OCI-LY1 (cell line): ENCODE measurements around the gene CPTP.

Source experiments
- H2AFZ ChIP-seq: fragments of 200-600 bp; sonication (generic), shearing (Covaris generic); 2 replicates; pipeline ENCODE4 v1.6.0; 2014; ENCODE audit warnings: antibody characterized with exemption, mild to moderate bottlenecking, low read length
- H3F3A ChIP-seq: fragments of 200-600 bp; sonication (generic), shearing (Covaris generic); 2 replicates; pipeline ENCODE4 v1.6.0; 2014; ENCODE audit warnings: mild to moderate bottlenecking, antibody characterized with exemption, low read length, moderate library complexity; ENCODE audit not compliant: insufficient read depth
- H3K27ac ChIP-seq: fragments of 200-600 bp; sonication (generic); 2 replicates; pipeline ENCODE4 v1.5.1; 2014; ENCODE audit warnings: low read length, mixed run types, mild to moderate bottlenecking, low read depth; ENCODE audit not compliant: poor library complexity, severe bottlenecking
- H3K27me3 ChIP-seq: fragments of 200-600 bp; sonication (generic); 2 replicates; pipeline ENCODE4 v1.6.0; 2014; ENCODE audit warnings: antibody characterized with exemption, mild to moderate bottlenecking, low read length, moderate library complexity; ENCODE audit not compliant: insufficient read depth
- H3K36me3 ChIP-seq: fragments of 200-600 bp; sonication (generic); 2 replicates; pipeline ENCODE4 v1.6.1; 2014; ENCODE audit warnings: mild to moderate bottlenecking, antibody characterized with exemption, low read length, moderate library complexity, mixed read lengths; ENCODE audit not compliant: insufficient read depth
- H3K4me1 ChIP-seq: fragments of 200-600 bp; sonication (generic); 2 replicates; pipeline ENCODE4 v1.5.1; 2014; ENCODE audit warnings: mild to moderate bottlenecking, low read length, moderate library complexity; ENCODE audit not compliant: insufficient read depth, severe bottlenecking
- H3K4me2 ChIP-seq: fragments of 200-600 bp; sonication (generic), shearing (Covaris generic); 2 replicates; pipeline ENCODE4 v1.6.1; 2014; ENCODE audit warnings: low read length
- H3K4me3 ChIP-seq: fragments of 200-600 bp; sonication (generic); 2 replicates; pipeline ENCODE4 v1.5.1; 2014; ENCODE audit warnings: low read length, low read depth, mild to moderate bottlenecking, mixed read lengths; ENCODE audit not compliant: poor library complexity, severe bottlenecking
- H3K79me2 ChIP-seq: fragments of 200-600 bp; shearing (Covaris generic); 2 replicates; pipeline ENCODE4 v1.6.1; 2016; ENCODE audit warnings: mixed run types, low read length, mixed read lengths; ENCODE audit not compliant: insufficient read depth
- H3K9ac ChIP-seq: fragments of 200-600 bp; sonication (generic), shearing (Covaris generic); 2 replicates; pipeline ENCODE4 v1.6.1; 2014; ENCODE audit warnings: mild to moderate bottlenecking, low read length, mixed read lengths
- H3K9me2 ChIP-seq: fragments of 200-600 bp; sonication (generic), shearing (Covaris generic); 2 replicates; pipeline ENCODE4 v1.6.1; 2014; ENCODE audit warnings: low read depth, mild to moderate bottlenecking, low read length, mixed read lengths
- H3K9me3 ChIP-seq: fragments of 200-600 bp; shearing (Covaris generic); 2 replicates; pipeline ENCODE4 v1.6.1; 2014; ENCODE audit warnings: low read length, mixed read lengths
- H4K20me1 ChIP-seq: fragments of 200-600 bp; sonication (generic), shearing (Covaris generic); 2 replicates; pipeline ENCODE4 v1.6.0; 2016; ENCODE audit warnings: mild to moderate bottlenecking, low read length; ENCODE audit not compliant: insufficient read depth
- EZH2 ChIP-seq: fragments of 200-600 bp; sonication (generic), shearing (Covaris generic); IDR thresholded peaks from 2 replicates; pipeline ENCODE4 v1.8.0; 2017; ENCODE audit warnings: borderline replicate concordance, mixed run types, mild to moderate bottlenecking, antibody characterized with exemption, low read length, moderate library complexity, mixed read lengths
- TF ChIP-seq, protein P1 (sequence below): fragments of 200-600 bp; sonication (generic), shearing (Covaris generic); IDR thresholded peaks from 2 replicates; pipeline ENCODE4 v1.5.1; 2017; ENCODE audit warnings: mild to moderate bottlenecking, antibody characterized with exemption, low read length, moderate library complexity, mixed read lengths

The CPTP gene

DNA sequence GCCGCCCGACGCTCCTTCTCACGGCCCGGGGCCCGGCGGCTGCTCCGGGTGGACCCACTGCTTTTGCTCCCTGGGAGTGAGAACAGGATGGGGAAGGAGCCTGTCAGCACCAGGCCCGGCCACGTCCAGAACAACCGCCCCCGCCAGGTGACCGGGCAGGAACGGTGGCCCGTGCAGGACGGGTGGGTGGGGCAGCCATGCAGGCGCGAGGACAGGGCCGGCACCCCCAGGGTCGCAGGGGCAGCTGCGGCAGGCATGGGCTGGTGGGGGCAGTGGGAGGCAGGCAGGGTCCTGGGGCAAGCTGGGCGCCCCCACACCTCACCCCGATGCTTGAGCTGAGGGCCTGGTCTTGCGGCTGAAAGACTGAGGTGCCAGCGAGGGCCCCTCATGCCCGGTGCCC is 11.8 kb downstream of the CPTP start:
- TF ChIP-seq, protein P1, sequence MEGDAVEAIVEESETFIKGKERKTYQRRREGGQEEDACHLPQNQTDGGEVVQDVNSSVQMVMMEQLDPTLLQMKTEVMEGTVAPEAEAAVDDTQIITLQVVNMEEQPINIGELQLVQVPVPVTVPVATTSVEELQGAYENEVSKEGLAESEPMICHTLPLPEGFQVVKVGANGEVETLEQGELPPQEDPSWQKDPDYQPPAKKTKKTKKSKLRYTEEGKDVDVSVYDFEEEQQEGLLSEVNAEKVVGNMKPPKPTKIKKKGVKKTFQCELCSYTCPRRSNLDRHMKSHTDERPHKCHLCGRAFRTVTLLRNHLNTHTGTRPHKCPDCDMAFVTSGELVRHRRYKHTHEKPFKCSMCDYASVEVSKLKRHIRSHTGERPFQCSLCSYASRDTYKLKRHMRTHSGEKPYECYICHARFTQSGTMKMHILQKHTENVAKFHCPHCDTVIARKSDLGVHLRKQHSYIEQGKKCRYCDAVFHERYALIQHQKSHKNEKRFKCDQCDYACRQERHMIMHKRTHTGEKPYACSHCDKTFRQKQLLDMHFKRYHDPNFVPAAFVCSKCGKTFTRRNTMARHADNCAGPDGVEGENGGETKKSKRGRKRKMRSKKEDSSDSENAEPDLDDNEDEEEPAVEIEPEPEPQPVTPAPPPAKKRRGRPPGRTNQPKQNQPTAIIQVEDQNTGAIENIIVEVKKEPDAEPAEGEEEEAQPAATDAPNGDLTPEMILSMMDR, result no peak
- TF ChIP-seq EZH2, result no peak
- Histone ChIP-seq H3K4me3 (no peak overlapping the region), H4K20me1 (no peaks in the 10 kb centered on the region), H3K36me3 (no peaks in the 10 kb centered on the region; the same call in 1 of the 2 replicates), H3K27ac (no peak overlapping the region), H3K27me3 (no peaks in the 10 kb centered on the region), H3K4me1 (no peaks in the 10 kb centered on the region), H2AFZ (no peak overlapping the region), H3K4me2 (no peak overlapping the region), H3K79me2 (no peaks in the 10 kb centered on the region), H3K9me2 (no peaks in the 10 kb centered on the region), H3K9ac (no peak overlapping the region), H3K9me3 (no peaks in the 10 kb centered on the region), H3F3A (no peaks in the 10 kb centered on the region)

DNA sequence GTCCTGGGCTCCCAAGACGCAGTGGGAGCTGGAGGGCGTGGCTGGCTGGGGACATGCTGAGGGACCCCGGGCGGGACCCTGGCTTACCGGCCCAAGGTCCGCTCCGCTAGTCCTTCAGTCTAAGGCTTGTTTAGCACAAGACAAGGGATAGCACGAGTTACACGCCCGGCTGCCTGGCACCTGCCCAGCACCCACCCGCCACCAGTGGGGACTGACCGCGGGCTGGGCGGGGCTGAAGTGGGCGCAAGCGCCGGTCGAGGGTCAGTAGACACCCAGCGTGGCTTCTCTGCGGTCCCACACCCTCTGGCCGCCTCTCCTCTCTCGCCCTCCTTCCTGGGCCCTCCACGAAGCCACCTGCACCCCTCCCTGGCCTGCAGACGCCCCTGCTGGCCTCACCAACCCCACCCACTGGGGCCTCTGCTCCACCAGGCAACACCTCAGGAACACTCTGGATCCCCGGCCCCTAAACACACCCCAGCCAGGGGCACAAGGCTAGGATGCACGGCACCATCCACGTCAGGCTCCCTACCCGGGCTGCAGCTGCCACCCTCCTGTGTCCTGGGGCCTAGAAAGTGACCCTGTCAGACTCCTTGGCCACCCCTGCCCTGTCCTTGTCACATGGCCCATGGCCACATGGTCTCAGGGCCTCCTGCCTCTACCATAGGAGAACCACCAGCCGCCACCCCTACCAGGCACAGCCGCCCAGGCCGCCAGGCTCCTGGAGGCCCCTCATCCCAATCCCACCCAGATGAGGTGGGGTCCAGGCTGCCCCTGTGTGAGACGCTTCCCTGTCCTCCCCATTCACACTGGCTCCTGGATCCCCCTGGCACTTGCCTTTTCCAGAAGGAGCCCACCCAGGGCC is 12.6 kb downstream of the CPTP start:
- Histone ChIP-seq H3F3A (no peaks in the 10 kb centered on the region), H3K9me3 (no peaks in the 10 kb centered on the region), H3K4me3 (no peak overlapping the region), H4K20me1 (no peaks in the 10 kb centered on the region), H2AFZ (no peak overlapping the region), H3K9ac (no peak overlapping the region), H3K4me1 (no peaks in the 10 kb centered on the region), H3K79me2 (no peaks in the 10 kb centered on the region), H3K4me2 (no peak overlapping the region), H3K36me3 (no peaks in the 10 kb centered on the region; the same call in 1 of the 2 replicates), H3K9me2 (no peaks in the 10 kb centered on the region), H3K27me3 (no peaks in the 10 kb centered on the region), H3K27ac (no peak overlapping the region)
- TF ChIP-seq EZH2, result no peak
- TF ChIP-seq, protein P1, result no peak

DNA sequence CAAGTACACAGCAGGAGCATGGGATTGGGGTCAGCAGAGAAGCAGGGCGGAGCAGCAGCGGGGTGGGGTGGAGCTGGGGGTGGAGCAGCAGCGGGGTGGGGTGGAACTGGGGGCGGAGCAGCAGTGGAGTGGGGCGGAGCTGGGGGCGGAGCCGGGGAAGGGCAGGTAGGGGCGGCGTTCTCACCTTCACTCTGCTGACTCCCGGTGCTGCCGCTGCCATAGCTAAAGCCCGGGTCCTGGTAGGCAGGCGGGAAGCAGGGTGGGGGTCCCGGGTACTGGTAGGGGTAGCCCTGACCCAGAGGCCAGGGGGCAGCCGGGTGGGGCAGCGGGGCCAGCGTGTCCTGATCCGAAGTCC is 13.2 kb downstream of the CPTP start:
- Histone ChIP-seq H3K27ac (no peak overlapping the region), H3K9ac (no peak overlapping the region), H3K36me3 (no peaks in the 10 kb centered on the region; the same call in 1 of the 2 replicates), H3K4me3 (no peak overlapping the region), H3K79me2 (no peaks in the 10 kb centered on the region), H3K4me1 (no peaks in the 10 kb centered on the region), H3K9me2 (no peaks in the 10 kb centered on the region), H3K27me3 (no peaks in the 10 kb centered on the region), H3K4me2 (no peak overlapping the region), H2AFZ (no peak overlapping the region), H3K9me3 (no peaks in the 10 kb centered on the region), H3F3A (no peaks in the 10 kb centered on the region), H4K20me1 (no peaks in the 10 kb centered on the region)
- no peak for TF ChIP-seq EZH2
- TF ChIP-seq, protein P1, result no peak
